Left forelimb (tissue), 1 donor: ENCODE results near the gene GPRC5B.

Source experiments
- DNase-seq: peaks from one replicate; pipeline ENCODE4 v3.0.0-alpha.2; 2018; ENCODE audit warnings: low spot score

The GPRC5B gene

GRCh38 chr16:19884611-19885450, at the start of gene GPRC5B:
GPRC5B (minus strand) TSS chr16:19884848; CDS start chr16:19872845, 12,003 bp downstream.
- peak; percentile 78 for DNase-seq

GRCh38 chr16:19933740-19934139, 49.1 kb upstream of the GPRC5B start:
- DNase-seq: no peak

- DNase-seq: no peak
Observed at GRCh38 chr16:19929062-19929511, 44.4 kb upstream of the GPRC5B start.

GRCh38 chr16:19928432-19928831, 43.8 kb upstream of the GPRC5B start:
- DNase-seq: no peak

GRCh38 chr16:19926449-19927390, 42.1 kb upstream of the GPRC5B start:
- DNase-seq: no peak

GRCh38 chr16:19923396-19923795, 38.7 kb upstream of the GPRC5B start:
- DNase-seq: no peak

- DNase-seq: no peak
Observed at GRCh38 chr16:19919142-19919541, 34.5 kb upstream of the GPRC5B start.

GRCh38 chr16:19916064-19916463, 31.4 kb upstream of the GPRC5B start:
- no peak for DNase-seq

- DNase-seq: no peak
Observed at GRCh38 chr16:19914877-19915276, 30.2 kb upstream of the GPRC5B start.

GRCh38 chr16:19913340-19913645, 28.6 kb upstream of the GPRC5B start:
- no peak for DNase-seq

- DNase-seq: no peak
Observed at GRCh38 chr16:19912455-19913339, 28.0 kb upstream of the GPRC5B start.

- DNase-seq: no peak
Observed at GRCh38 chr16:19911747-19912454, 27.3 kb upstream of the GPRC5B start.

GRCh38 chr16:19911204-19911603, 26.6 kb upstream of the GPRC5B start:
- DNase-seq: no peak

- DNase-seq: no peak
Observed at GRCh38 chr16:19909750-19910322, 25.2 kb upstream of the GPRC5B start.

GRCh38 chr16:19908921-19909320, 24.3 kb upstream of the GPRC5B start:
- DNase-seq: no peak

GRCh38 chr16:19907161-19907992, 22.7 kb upstream of the GPRC5B start:
- peak; percentile 83 for DNase-seq

GRCh38 chr16:19901164-19901563, 16.5 kb upstream of the GPRC5B start:
- no peak for DNase-seq

- DNase-seq: no peak
Observed at GRCh38 chr16:19899605-19899955, 14.9 kb upstream of the GPRC5B start.

GRCh38 chr16:19898924-19899604, 14.4 kb upstream of the GPRC5B start:
- DNase-seq: no peak
